Progenitor cell of endocrine pancreas (in vitro differentiated cells): ENCODE results near the gene LYSMD3. TPM values are rescaled to one million over a fixed set of nuclear protein-coding genes. Genes with fewer than 3 reads are reported as not detected.

Experiments used
- DNase-seq: peaks from one replicate; pipeline ENCODE4 v3.0.0; 2021; ENCODE audit warnings: low spot score; ENCODE audit not compliant: unreplicated experiment
- H3K27ac Mint-ChIP-seq: 2 replicates; pipeline ENCODE4 v1.8.0; 2021; ENCODE audit warnings: mild to moderate bottlenecking, moderate library complexity, mixed read lengths
- H3K27me3 Mint-ChIP-seq: 2 replicates; pipeline ENCODE4 v1.8.0; 2021; ENCODE audit warnings: mixed read lengths
- H3K36me3 Mint-ChIP-seq: 2 replicates; pipeline ENCODE4 v1.8.0; 2022; ENCODE audit warnings: mixed read lengths; ENCODE audit not compliant: insufficient read depth
- H3K4me1 Mint-ChIP-seq: 2 replicates; pipeline ENCODE4 v1.8.0; 2021; ENCODE audit warnings: low read depth, mixed read lengths
- H3K4me3 Mint-ChIP-seq: 2 replicates; pipeline ENCODE4 v1.8.0; 2021; ENCODE audit warnings: low read depth, mild to moderate bottlenecking, moderate library complexity, mixed read lengths
- H3K9me3 Mint-ChIP-seq: 2 replicates; pipeline ENCODE4 v1.8.0; 2021; ENCODE audit warnings: low read depth, mixed read lengths
- CTCF ChIP-seq: fragments of 200-600 bp; sonication (generic); IDR thresholded peaks from one replicate; pipeline ENCODE4 v1.5.0; 2021; ENCODE audit warnings: antibody characterized with exemption, mild to moderate bottlenecking; ENCODE audit not compliant: unreplicated experiment
- total RNA-seq: library from RNA; stranded (reverse); gene quantifications from 2 replicates; pipeline ENCODE4 v1.2.1, GENCODE V29; 2021

Gene LYSMD3
- total RNA-seq, 1 donor from 2014 or later = 16.4 TPM

DNA sequence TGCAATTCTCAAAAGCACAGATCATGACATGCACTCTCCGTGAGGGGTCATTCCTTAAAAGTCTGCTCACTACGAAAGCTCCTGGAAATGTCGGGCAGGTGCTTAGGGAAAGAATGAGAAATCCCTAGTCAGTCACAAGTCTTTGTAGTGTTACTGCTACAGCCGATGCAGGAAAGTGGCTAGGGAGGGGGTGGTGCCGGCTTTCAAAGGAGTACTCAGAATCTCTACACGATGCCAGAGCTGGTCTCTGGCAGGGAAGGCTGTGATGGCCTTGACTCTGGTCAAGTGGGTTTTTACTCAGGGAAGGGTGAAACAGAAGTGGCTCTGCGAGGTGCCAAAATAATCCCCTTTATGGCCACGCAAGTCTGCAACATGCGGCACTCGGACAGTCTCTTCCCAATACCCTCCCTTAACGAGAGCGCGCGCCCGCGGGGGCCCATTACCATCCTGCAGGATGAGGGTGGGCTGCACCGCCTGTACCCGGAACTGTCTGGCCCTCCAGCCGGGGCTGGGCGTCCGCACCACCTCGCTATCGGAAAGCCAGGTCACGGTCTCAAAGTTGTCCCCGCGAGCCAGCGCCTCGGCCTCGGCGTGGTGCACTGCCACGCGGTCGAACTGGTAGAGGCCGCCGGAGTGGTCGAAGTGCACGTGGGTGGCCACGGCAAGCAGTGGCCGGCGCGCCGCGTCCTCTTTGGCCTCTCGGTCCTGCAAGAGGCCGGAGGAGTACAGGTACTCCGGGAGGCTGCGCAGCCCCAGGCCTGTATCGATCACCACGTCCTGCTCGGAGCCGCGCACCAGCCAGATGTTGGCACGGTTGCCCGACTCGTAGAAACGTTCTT, 55.8 kb downstream of the LYSMD3 start:
- Mint-ChIP-seq H3K36me3 (peaks cover 4% of the 10 kb centered on the region), H3K4me1 (peaks cover 9% of the 10 kb centered on the region), H3K4me3 (peak overlapping the region; percentile 96), H3K9me3 (peaks cover 3% of the 10 kb centered on the region), H3K27ac (peak overlapping the region; percentile 97), H3K27me3 (peaks cover 28% of the 10 kb centered on the region)
- no peak for TF ChIP-seq CTCF
- DNase-seq = no peak

- Mint-ChIP-seq H3K4me1 (peaks cover 9% of the 10 kb centered on the region), H3K9me3 (peaks cover 3% of the 10 kb centered on the region), H3K36me3 (peaks cover 11% of the 10 kb centered on the region), H3K4me3 (peak overlapping the region; percentile 96), H3K27ac (peak overlapping the region; percentile 97), H3K27me3 (peaks cover 25% of the 10 kb centered on the region)
- no peak for DNase-seq
- TF ChIP-seq CTCF = no peak
Measured at GRCh38 chr5:90472783-90473395, 56.5 kb downstream of the LYSMD3 start.

Other genes with a start within 250 kb of the LYSMD3 start
- 34.7 and 42.3 TPM in 2 replicates for gene CETN3, start 119.8 kb downstream of the LYSMD3 start, total RNA-seq
- gene MBLAC2, start 54.8 kb downstream of the LYSMD3 start, total RNA-seq = 4.3 and 4.5 TPM in 2 replicates
- 2.1 and 3.2 TPM in 2 replicates for gene POLR3G, start 54.7 kb downstream of the LYSMD3 start, total RNA-seq
- 82.3 and 87.6 TPM in 2 replicates for gene ADGRV1, start 29.2 kb upstream of the LYSMD3 start, total RNA-seq